ENCODE measurements around the gene EIF4G3.

The EIF4G3 gene

DNA sequence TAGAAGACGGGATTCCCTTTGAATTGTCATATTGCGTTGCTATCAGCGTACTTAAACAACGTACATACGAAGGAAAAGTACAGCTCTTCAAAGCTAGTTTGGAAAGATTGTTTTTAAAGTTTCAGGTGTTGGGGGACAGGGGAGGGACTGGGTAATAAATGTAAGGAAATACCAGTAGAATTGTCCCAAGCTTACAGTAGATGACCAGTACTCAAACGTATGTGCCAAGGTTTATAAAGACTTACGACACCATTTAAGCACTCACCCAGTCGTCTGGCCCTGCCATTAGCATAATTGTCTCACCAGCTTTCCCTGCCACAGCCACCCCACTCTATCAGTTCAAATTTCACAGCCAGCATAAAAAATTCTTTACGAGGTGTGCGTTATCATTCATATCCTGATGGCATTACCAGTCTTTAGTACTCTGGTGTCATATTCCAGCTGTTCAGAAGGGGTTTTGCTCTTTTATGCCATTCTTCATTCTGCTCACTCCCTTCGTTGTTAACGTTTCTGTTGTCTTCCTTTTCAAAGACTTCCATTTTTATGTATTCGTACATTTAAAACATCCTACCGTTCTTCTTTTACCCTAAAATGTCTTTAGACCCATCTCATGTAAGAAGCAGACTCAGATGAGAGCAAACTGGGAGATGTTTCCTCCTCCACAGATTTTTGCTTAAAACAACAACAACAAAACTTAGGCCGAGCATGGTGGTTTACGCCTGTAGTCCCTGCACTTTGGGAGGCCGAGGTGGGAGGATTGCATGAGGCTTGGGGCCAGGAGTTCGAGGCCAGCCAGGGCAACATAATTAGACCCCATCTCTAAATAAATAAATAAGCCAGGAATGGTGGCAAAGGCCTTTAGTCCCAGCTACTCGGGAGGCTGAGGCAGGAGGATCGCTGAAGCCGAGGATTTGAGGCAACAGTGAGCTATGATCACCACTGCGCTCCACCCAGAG, 388.6 kb downstream of the EIF4G3 start:
- Mint-ChIP-seq H3K4me3 (peak overlapping the region; percentile 85 to 92), H3K27me3 (no peaks in the 10 kb centered on the region), H3K9me3 (no peaks in the 10 kb centered on the region), H3K4me1 (peaks cover 34% of the 10 kb centered on the region), H3K27ac (peak overlapping the region; percentile 89 to 97)
- ATAC-seq (no peak), DNase-seq (no peak)

DNA sequence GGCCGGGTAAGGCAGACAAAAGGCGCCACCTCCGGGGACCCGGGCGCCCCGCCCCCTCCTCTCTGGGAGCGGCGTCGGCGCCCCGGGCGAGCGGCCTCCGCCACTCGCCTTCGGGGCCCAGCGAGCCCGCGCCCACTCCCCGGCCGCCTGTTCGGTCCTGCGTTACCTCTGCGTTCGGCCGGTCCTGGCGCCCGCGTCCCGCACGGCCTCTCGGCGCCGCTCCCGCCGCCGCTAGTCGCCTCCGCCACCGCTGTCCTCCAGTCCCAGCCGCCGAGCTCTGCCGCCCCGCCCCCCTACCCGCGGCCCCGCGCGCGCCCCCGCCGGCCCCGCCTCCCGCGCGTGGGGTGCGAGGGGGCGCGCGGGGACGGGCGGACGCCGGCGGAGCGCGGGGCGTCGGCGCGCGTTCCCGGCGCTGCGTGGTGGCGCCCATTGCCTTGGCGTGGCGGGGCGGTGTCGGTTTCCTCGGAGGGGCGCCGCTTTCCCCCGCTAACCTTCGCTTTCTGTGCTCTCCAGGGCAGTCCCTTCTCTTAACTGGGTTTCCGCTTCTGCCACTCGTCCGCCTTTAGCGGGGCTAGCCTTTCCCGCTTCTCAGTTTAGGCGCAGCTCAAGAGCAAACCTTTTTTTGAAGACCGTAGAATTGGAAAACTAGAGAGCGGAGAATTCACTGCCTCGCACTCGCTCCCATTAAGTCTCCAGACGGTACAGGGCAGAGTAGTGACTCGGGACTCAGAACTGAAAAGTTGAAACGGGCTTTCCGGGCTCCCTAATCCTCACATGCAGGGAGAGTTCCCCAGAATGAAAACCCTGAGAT, 389.5 kb downstream of the EIF4G3 start, which contains the start of gene HP1BP3:
TSS of gene HP1BP3 (minus strand) at position 279 of the 811 bp plus-strand sequence. CDS start 6,867 bp downstream, outside the sequence.
- peak; percentile 72 for ATAC-seq
- Mint-ChIP-seq H3K4me1 (peaks cover 34% of the 10 kb centered on the region), H3K27ac (peak within 1 kb of the TSS; percentile 91 to 99), H3K27me3 (no peaks in the 10 kb centered on the region), H3K9me3 (no peaks in the 10 kb centered on the region), H3K4me3 (peak within 1 kb of the TSS; percentile 99 to 100)
- DNase-seq, result peak; percentile 78 to 89

GRCh38 chr1:20786253-20787028, 390.3 kb downstream of the EIF4G3 start:
- ATAC-seq, result peak; percentile 86
- DNase-seq, result peak; percentile 96 to 98
- no peaks in the 10 kb centered on the region for H3K9me3 Mint-ChIP-seq
- H3K27me3 Mint-ChIP-seq, result no peaks in the 10 kb centered on the region
- H3K4me3 Mint-ChIP-seq, result peak overlapping the region; percentile 99 to 100
- peak overlapping the region; percentile 91 to 99 for H3K27ac Mint-ChIP-seq
- peaks cover 34% of the 10 kb centered on the region for H3K4me1 Mint-ChIP-seq

- peak overlapping the region; percentile 99 to 100 for H3K4me3 Mint-ChIP-seq
- peak overlapping the region; percentile 91 to 99 for H3K27ac Mint-ChIP-seq
- no peak for DNase-seq
- no peaks in the 10 kb centered on the region for H3K27me3 Mint-ChIP-seq
- H3K4me1 Mint-ChIP-seq, result peaks cover 39% of the 10 kb centered on the region
- H3K9me3 Mint-ChIP-seq, result no peaks in the 10 kb centered on the region
- ATAC-seq, result peak; percentile 28
These were observed 390.8 kb downstream of the EIF4G3 start for GRCh38 chr1:20785907-20786252.

GRCh38 chr1:20775700-20776099, 401.0 kb downstream of the EIF4G3 start:
- no peak overlapping the region for H3K27ac Mint-ChIP-seq
- H3K4me3 Mint-ChIP-seq, result no peak overlapping the region
- no peak for DNase-seq
- peaks cover 22% of the 10 kb centered on the region for H3K4me1 Mint-ChIP-seq
- no peaks in the 10 kb centered on the region for H3K9me3 Mint-ChIP-seq
- ATAC-seq, result no peak
- H3K27me3 Mint-ChIP-seq, result no peaks in the 10 kb centered on the region

GRCh38 chr1:20771780-20772179, 404.9 kb downstream of the EIF4G3 start:
- ATAC-seq, result no peak
- Mint-ChIP-seq H3K4me1 (peaks cover 7% of the 10 kb centered on the region), H3K27me3 (no peaks in the 10 kb centered on the region), H3K4me3 (no peak overlapping the region), H3K27ac (no peak overlapping the region), H3K9me3 (no peaks in the 10 kb centered on the region)
- no peak for DNase-seq

DNA sequence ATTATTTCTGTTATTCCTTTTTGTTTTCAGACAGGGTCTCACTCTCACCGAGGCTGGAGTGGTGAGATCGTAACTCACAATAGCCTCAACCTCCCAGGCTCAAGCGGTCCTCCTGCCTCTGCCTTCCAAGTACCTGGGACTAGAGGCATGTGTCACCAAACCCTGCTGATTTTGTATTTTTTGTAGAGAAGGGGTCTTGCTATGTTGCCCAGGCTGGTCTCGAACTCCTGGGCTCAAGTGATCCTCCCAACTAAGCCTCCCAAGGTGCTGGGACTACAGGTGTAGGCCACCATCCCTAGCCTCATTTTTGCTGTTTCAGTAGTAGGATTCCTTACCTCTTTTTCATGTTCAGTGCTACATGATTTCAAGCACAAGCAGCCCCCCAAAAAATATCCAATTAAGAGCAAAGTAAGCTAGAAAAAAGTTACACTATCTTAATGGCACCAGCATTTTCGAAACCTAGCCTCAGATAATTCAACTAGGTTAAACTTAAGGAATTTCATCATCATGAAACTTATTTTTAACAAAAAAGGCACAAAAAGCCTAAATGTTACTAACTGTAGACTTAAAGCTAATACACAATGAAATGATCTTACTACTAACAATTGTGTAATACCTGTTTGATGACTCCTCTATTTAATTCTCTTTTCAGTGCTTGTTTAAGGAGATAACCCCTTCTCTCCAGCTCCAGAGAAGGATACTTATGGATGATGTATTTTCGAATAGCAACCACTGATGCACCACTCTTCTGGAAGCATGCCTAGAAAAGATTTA, 406.2 kb downstream of the EIF4G3 start:
- ATAC-seq (no peak), DNase-seq (no peak)
- H3K9me3 Mint-ChIP-seq, result no peaks in the 10 kb centered on the region
- H3K4me1 Mint-ChIP-seq, result no peaks in the 10 kb centered on the region
- H3K27ac Mint-ChIP-seq, result no peak overlapping the region
- H3K4me3 Mint-ChIP-seq, result no peak overlapping the region
- H3K27me3 Mint-ChIP-seq, result no peaks in the 10 kb centered on the region

- Mint-ChIP-seq H3K9me3 (no peaks in the 10 kb centered on the region), H3K4me1 (no peaks in the 10 kb centered on the region), H3K4me3 (no peak overlapping the region), H3K27me3 (no peaks in the 10 kb centered on the region), H3K27ac (no peak overlapping the region)
- no peak for DNase-seq
- ATAC-seq, result no peak
These were observed 409.4 kb downstream of the EIF4G3 start for GRCh38 chr1:20767271-20767670.

- no peak for ATAC-seq
- Mint-ChIP-seq H3K9me3 (no peaks in the 10 kb centered on the region), H3K27me3 (no peaks in the 10 kb centered on the region), H3K4me1 (no peaks in the 10 kb centered on the region), H3K4me3 (no peak overlapping the region), H3K27ac (no peak overlapping the region)
- no peak for DNase-seq
These were observed 413.3 kb downstream of the EIF4G3 start for GRCh38 chr1:20763417-20763816.

DNA sequence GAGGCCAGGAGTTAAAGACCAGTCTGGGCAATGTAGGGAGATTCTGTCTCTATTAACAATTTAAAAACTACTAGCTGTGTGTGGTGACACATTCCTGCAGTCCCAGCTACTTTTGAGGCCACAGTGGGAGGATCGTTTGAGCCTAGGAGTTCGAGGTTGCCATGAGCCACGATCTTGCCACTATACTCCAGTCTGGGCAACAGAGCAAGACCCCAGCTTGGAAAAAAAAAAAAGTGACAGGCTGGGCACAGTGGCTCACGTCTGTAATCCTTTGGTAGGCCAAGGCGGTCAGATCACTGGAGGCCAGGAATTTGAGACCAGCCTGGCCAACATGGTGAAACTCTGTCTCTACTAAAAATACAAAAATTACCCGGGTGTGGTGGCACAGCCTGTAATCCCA, 416.4 kb downstream of the EIF4G3 start:
- no peaks in the 10 kb centered on the region for H3K4me1 Mint-ChIP-seq
- H3K4me3 Mint-ChIP-seq, result no peak overlapping the region
- DNase-seq, result no peak
- ATAC-seq, result no peak
- H3K27me3 Mint-ChIP-seq, result no peaks in the 10 kb centered on the region
- peak overlapping the region in 1 of 2 donors; percentile 42 for H3K27ac Mint-ChIP-seq
- H3K9me3 Mint-ChIP-seq, result no peaks in the 10 kb centered on the region
